ENCODE measurements around the gene PHKG1. TPM values are rescaled to one million over a fixed set of nuclear protein-coding genes. Genes with fewer than 3 reads are reported as not detected.
"Not testable (repeated sequence)": the region's sequence is repeated elsewhere in the genome, so short reads cannot be mapped to it uniquely, and the experiment has no call there.

PHKG1 gene
- polyA plus RNA-seq, 2 of the 4 experiments (the other 2 are of a cell fraction): 0.41 to 1.0 TPM

DNA sequence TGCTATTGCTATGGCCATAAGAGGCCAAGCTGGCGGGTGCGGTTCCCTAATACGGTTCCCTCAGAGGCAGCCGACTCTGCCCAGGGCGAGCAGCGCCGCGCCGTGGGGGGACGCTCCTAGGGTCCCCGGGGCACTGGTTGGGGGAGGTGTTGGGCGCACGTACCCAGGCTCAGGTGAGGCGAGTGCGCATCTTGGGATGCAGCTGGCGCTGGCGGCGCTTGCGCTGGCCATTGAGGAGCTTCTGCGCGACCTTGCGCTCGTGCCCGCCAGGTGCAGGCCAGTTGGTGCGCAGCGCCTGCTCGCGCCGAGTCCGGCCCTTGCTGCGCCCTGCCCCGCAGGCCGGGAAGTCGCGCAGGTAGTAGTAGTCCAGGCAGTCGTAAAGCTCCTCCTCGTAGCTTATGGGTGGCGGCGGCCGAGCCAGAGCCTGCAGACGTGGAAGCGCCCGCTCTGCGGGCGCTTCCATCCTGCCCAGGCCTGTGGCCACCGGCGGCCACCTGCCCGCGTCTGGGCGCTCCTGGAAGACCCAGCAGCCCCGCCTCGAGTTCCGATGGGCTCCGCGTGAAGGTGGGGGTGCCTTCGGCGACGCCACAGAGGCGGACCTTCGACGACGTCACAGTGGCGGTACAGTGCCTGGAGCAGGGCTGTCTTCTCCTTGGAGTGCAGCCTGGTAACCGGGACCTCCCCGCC, 23.2 kb upstream of the PHKG1 start, which contains the start of gene NUPR2:
TSS of gene NUPR2 (minus strand) at position 566 of the 687 bp plus-strand sequence. CDS start at position 463, 103 bp downstream.
- Histone ChIP-seq H3K4me3 (no peak within 1 kb of the TSS), H3K27ac (no peak within 1 kb of the TSS), H3K4me2 (no peak within 1 kb of the TSS; the same call in 2 of the 3 replicates), H3K9me3 (no peaks in the 10 kb centered on the region; the same call in 2 of the 3 replicates), H3K4me1 (no peaks in the 10 kb centered on the region)
- FAIRE-seq (no peak), ATAC-seq (no peak), DNase-seq (ENCODE audit: low read depth in 1 of 2, low spot score in 1 of 2) (no peak)
- POLR2A ChIA-PET: no interaction called here
- CTCF ChIA-PET: interaction anchor here (0.9 to 1.2 kb wide), 2 partner anchors 8 to 9 kb away, joined by 3 to 4 read pairs; no protein-coding TSS in a partner anchor
- TF ChIP-seq EHF (CRISPR knock-in tag; IDR thresholded peaks at IDR 0.05) (no peak), CHD2 (IDR thresholded peaks at IDR 0.05; ENCODE audit: low read length, partially characterized antibody) (no peak), RNF2 (IDR thresholded peaks at IDR 0.05; ENCODE audit: borderline replicate concordance, low read depth) (no peak), BHLHE40 (IDR thresholded peaks at IDR 0.05; ENCODE audit: low read depth, low read length) (no peak), ESRRA (IDR thresholded peaks at IDR 0.05; ENCODE audit: borderline replicate concordance, low read length) (no peak), MAZ (IDR thresholded peaks at IDR 0.05; ENCODE audit: borderline replicate concordance, low read depth, low read length) (no peak), CHD4 (IDR thresholded peaks at IDR 0.05; ENCODE audit: borderline replicate concordance) (no peak), HOXA7 (CRISPR knock-in tag; IDR thresholded peaks at IDR 0.05) (no peak), NFE2L2 (conservative IDR thresholded peaks at IDR 0.05; ENCODE audit: low read length) (no peak), ZNF302 (CRISPR knock-in tag; IDR thresholded peaks at IDR 0.05) (no peak), MAFK (IDR thresholded peaks at IDR 0.05; ENCODE audit: partially characterized antibody) (no peak), MYC (IDR thresholded peaks at IDR 0.05; ENCODE audit: borderline replicate concordance, low read length) (no peak), HDAC2 (IDR thresholded peaks at IDR 0.05) (no peak)
- TF ChIP-seq, protein P1, sequence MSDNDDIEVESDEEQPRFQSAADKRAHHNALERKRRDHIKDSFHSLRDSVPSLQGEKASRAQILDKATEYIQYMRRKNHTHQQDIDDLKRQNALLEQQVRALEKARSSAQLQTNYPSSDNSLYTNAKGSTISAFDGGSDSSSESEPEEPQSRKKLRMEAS (IDR thresholded peaks at IDR 0.05): no peak
- TF ChIP-seq, protein P2, sequence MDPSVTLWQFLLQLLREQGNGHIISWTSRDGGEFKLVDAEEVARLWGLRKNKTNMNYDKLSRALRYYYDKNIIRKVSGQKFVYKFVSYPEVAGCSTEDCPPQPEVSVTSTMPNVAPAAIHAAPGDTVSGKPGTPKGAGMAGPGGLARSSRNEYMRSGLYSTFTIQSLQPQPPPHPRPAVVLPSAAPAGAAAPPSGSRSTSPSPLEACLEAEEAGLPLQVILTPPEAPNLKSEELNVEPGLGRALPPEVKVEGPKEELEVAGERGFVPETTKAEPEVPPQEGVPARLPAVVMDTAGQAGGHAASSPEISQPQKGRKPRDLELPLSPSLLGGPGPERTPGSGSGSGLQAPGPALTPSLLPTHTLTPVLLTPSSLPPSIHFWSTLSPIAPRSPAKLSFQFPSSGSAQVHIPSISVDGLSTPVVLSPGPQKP (IDR thresholded peaks at IDR 0.05; ENCODE audit: low read depth, low read length): no peak
- TF ChIP-seq, protein P3, sequence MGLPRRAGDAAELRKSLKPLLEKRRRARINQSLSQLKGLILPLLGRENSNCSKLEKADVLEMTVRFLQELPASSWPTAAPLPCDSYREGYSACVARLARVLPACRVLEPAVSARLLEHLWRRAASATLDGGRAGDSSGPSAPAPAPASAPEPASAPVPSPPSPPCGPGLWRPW (IDR thresholded peaks at IDR 0.05): no peak
- TF ChIP-seq, protein P4, sequence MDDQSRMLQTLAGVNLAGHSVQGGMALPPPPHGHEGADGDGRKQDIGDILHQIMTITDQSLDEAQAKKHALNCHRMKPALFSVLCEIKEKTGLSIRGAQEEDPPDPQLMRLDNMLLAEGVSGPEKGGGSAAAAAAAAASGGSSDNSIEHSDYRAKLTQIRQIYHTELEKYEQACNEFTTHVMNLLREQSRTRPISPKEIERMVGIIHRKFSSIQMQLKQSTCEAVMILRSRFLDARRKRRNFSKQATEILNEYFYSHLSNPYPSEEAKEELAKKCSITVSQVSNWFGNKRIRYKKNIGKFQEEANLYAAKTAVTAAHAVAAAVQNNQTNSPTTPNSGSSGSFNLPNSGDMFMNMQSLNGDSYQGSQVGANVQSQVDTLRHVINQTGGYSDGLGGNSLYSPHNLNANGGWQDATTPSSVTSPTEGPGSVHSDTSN (IDR thresholded peaks at IDR 0.05): no peak
- 61% methylated on average over 49 of the region's 65 CpGs for WGBS (ENCODE audit: missing lambda C conversion rate)

DNA sequence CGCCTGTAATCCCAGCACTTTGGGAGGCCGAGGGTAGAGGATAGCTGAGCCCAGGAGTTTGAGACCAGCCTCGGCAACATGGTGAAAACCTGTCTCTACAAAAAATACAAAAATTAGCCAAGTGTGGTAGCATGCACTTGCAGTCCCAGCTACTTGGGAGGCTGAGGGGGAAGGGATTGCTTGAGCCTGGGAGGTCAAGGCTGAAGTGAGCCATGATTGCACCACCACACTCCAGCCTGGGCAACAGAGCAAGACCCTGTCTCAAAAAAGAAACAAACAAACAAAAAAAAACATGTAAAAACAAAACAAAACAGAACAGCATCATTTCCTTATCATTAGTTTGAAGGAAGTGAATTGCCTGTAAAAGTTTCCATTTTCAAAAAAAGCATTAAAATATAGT, 19.5 kb upstream of the PHKG1 start:
- H3K4me2 ChIP-seq, CTCF ChIA-PET, POLR2A ChIA-PET: not testable (repeated sequence)

DNA sequence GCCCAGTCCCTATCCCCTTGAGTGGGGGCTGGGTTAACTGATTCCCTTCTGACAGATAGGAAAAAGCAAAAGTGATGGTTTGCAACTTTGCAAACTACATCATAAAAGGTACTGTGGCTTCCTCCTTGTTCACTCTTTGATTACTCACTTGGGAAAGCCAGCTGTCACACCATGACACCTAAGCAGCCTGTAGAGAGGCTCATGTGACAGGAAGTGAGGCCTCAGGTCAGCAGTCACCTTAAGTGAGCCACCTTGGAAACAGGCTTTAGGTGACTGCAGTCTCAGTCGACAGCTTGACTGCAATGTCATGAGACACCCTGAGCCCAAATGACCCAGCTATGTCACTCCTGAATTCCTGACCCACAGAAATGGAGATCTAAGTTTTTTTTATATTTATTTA, 17.9 kb upstream of the PHKG1 start:
- DNase-seq (ENCODE audit: low read depth in 1 of 2, low spot score in 1 of 2) (no peak), FAIRE-seq (no peak), ATAC-seq (no peak)
- POLR2A ChIA-PET: no interaction called here
- CTCF ChIA-PET: no interaction called here
- Histone ChIP-seq H3K27ac (no peak overlapping the region), H3K4me3 (no peak overlapping the region), H3K4me1 (no peaks in the 10 kb centered on the region), H3K4me2 (no peak overlapping the region), H3K9me3 (peaks cover 8% of the 10 kb centered on the region; the same call in 2 of the 3 replicates)
- 25% methylated on average over 1 of the region's 1 CpG for WGBS (ENCODE audit: missing lambda C conversion rate)
- no peak for TF ChIP-seq RNF2 (IDR thresholded peaks at IDR 0.05; ENCODE audit: borderline replicate concordance, low read depth)
- TF ChIP-seq, protein P4 (IDR thresholded peaks at IDR 0.05): no peak
- TF ChIP-seq, protein P5, sequence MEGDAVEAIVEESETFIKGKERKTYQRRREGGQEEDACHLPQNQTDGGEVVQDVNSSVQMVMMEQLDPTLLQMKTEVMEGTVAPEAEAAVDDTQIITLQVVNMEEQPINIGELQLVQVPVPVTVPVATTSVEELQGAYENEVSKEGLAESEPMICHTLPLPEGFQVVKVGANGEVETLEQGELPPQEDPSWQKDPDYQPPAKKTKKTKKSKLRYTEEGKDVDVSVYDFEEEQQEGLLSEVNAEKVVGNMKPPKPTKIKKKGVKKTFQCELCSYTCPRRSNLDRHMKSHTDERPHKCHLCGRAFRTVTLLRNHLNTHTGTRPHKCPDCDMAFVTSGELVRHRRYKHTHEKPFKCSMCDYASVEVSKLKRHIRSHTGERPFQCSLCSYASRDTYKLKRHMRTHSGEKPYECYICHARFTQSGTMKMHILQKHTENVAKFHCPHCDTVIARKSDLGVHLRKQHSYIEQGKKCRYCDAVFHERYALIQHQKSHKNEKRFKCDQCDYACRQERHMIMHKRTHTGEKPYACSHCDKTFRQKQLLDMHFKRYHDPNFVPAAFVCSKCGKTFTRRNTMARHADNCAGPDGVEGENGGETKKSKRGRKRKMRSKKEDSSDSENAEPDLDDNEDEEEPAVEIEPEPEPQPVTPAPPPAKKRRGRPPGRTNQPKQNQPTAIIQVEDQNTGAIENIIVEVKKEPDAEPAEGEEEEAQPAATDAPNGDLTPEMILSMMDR (IDR thresholded peaks at IDR 0.05): no peak
- TF ChIP-seq KDM1A (IDR thresholded peaks at IDR 0.05; ENCODE audit: low read depth): no peak
- TF ChIP-seq MAFK (IDR thresholded peaks at IDR 0.05; ENCODE audit: partially characterized antibody): no peak
- no peak for TF ChIP-seq ESRRA (IDR thresholded peaks at IDR 0.05; ENCODE audit: borderline replicate concordance, low read length)
- TF ChIP-seq RAD21 (conservative IDR thresholded peaks at IDR 0.05 in 1 of 2, IDR thresholded peaks at IDR 0.05 in 1 of 2): no peak
- TF ChIP-seq NFE2L2 (conservative IDR thresholded peaks at IDR 0.05; ENCODE audit: low read length): no peak
- TF ChIP-seq SMC3 (IDR thresholded peaks at IDR 0.05): no peak
- TF ChIP-seq, protein P1 (IDR thresholded peaks at IDR 0.05): no peak
- no peak for TF ChIP-seq HDAC2 (IDR thresholded peaks at IDR 0.05)
- TF ChIP-seq, protein P6, sequence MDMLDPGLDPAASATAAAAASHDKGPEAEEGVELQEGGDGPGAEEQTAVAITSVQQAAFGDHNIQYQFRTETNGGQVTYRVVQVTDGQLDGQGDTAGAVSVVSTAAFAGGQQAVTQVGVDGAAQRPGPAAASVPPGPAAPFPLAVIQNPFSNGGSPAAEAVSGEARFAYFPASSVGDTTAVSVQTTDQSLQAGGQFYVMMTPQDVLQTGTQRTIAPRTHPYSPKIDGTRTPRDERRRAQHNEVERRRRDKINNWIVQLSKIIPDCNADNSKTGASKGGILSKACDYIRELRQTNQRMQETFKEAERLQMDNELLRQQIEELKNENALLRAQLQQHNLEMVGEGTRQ (IDR thresholded peaks at IDR 0.05): no peak

More for the DNA sequence above, 19.5 kb upstream of the PHKG1 start:
- DNase-seq (ENCODE audit: low read depth in 1 of 2, low spot score in 1 of 2); H3K4me1 ChIP-seq; H3K27ac ChIP-seq; FAIRE-seq; H3K9me3 ChIP-seq; ATAC-seq; H3K4me3 ChIP-seq: not testable (repeated sequence)
- WGBS (ENCODE audit: missing lambda C conversion rate): 26% methylated on average over 3 of the region's 3 CpGs

Measured in A549 (cell line).